K562 (cell line): ENCODE data around the gene NDRG3. TPM values are rescaled to one million over a fixed set of nuclear protein-coding genes. Genes with fewer than 3 reads are reported as not detected.
A peak's percentile ranks its signal among the peaks of the same experiment; 100 is the strongest.

ENCODE experiments used
- CLOCK ChIP-seq: fragments of 250-450 bp; sonication (Bioruptor Pico); IDR thresholded peaks from 2 replicates; pipeline ENCODE4 v1.4.0; 2020; ENCODE audit warnings: mild to moderate bottlenecking, moderate library complexity, borderline replicate concordance
- ESRRA ChIP-seq: fragments of 450-650 bp; IDR thresholded peaks from 2 replicates; pipeline ENCODE4 v1.6.1; 2014; ENCODE audit warnings: low read depth, mild to moderate bottlenecking, moderate library complexity, borderline replicate concordance
- HNRNPK ChIP-seq: fragments of 200-400 bp; formaldehyde crosslinking; IDR thresholded peaks from one replicate; pipeline ENCODE4 v1.6.1; 2018; ENCODE audit warnings: mild to moderate bottlenecking, low read depth, low read length; ENCODE audit not compliant: poor library complexity, severe bottlenecking
- RAD21 ChIP-seq, 2 experiments: fragments of 250-450 bp in 1 of 2; fragments of 450-650 bp in 1 of 2; sonication (Bioruptor Pico) in 1 of 2; formaldehyde crosslinking in 1 of 2; IDR thresholded peaks in 1 of 2; conservative IDR thresholded peaks in 1 of 2; 2 replicates each; pipeline versions ENCODE4 v1.4.0 to v1.8.0; 2020 to 2022; ENCODE audit warnings: mild to moderate bottlenecking in 2 of 2, moderate library complexity in 1 of 2
- RBBP5 ChIP-seq: fragments of 200-600 bp; sonication (generic); IDR thresholded peaks from 2 replicates; pipeline ENCODE4 v1.6.1; 2012; ENCODE audit warnings: borderline replicate concordance, mild to moderate bottlenecking, low read length, control low read depth, inconsistent platforms; ENCODE audit not compliant: insufficient read depth, poor library complexity, severe bottlenecking
- RBM14 ChIP-seq: fragments of 200-400 bp; formaldehyde crosslinking; IDR thresholded peaks from 2 replicates; pipeline ENCODE4 v1.6.1; 2018; ENCODE audit warnings: low read depth, mild to moderate bottlenecking, low read length, moderate library complexity, borderline replicate concordance; ENCODE audit not compliant: insufficient read depth
- YBX1 ChIP-seq: fragments of 450-650 bp; IDR thresholded peaks from 2 replicates; pipeline ENCODE4 v1.7.1; 2016; ENCODE audit warnings: mild to moderate bottlenecking
- YY1 ChIP-seq, 3 experiments: IDR thresholded peaks; 2 replicates each; pipeline ENCODE4 v1.6.1; 2011; ENCODE audit warnings: low read length in 2 of 3, mild to moderate bottlenecking in 2 of 3, moderate library complexity in 2 of 3, borderline replicate concordance in 1 of 3, control low read depth in 1 of 3, low read depth in 1 of 3; ENCODE audit not compliant: insufficient read depth in 3 of 3, insufficient replicate concordance in 2 of 3, control insufficient read depth in 1 of 3, insufficient read length in 1 of 3; ENCODE audit errors: extremely low read depth in 1 of 3
- ZNF3 ChIP-seq: fragments of 250-450 bp; sonication (Bioruptor Pico); IDR thresholded peaks from 2 replicates; pipeline ENCODE4 v1.5.0; 2021; ENCODE audit warnings: mild to moderate bottlenecking, moderate library complexity
- polyA plus RNA-seq, 8 experiments: library from polyadenylated mRNA; depleted of rRNA in 4 of 8; stranded (reverse) in 5 of 8; unstranded in 3 of 8; fragments of >200 nt; fragmentation: Nextera tagmentation in 2 of 8; fragmentation: Illumina TruSeq in 1 of 8; extraction: Ambion mirVana in 2 of 8; extraction: Trizol in 1 of 8; gene quantifications; 2 replicates each; pipeline versions ENCODE4 v1.2.1 to v1.2.3, GENCODE V29; 2011 to 2014; ENCODE audit warnings: inconsistent platforms in 1 of 8, missing spikeins in 1 of 8
- total RNA-seq, 7 experiments: library from RNA; depleted of rRNA in 6 of 7; stranded (reverse); fragments of >200 nt in 6 of 7; fragmentation: Illumina TruSeq in 2 of 7; extraction: Trizol in 2 of 7; gene quantifications; 2 replicates each; pipeline versions ENCODE4 v1.2.1 to v1.2.3, GENCODE V29; 2011 to 2021; ENCODE audit warnings: low replicate concordance in 1 of 7
- TF ChIP-seq, protein P1 (sequence below), 2 experiments: fragments of 450-650 bp in 1 of 2; sonication (generic) in 1 of 2; formaldehyde crosslinking in 1 of 2; IDR thresholded peaks; 2 replicates each; pipeline versions ENCODE4 v1.7.1 to v1.9.0; 2016 to 2022; ENCODE audit warnings: inconsistent platforms in 1 of 2, mild to moderate bottlenecking in 1 of 2, missing genetic modification reagents in 1 of 2
- TF ChIP-seq, protein P2 (sequence below), 2 experiments: fragments of 250-450 bp in 1 of 2; fragments of 450-650 bp in 1 of 2; sonication (Bioruptor Pico) in 1 of 2; IDR thresholded peaks; 2 replicates each; pipeline versions ENCODE4 v1.6.1 to v1.8.0; 2016 to 2021; ENCODE audit warnings: mild to moderate bottlenecking in 2 of 2, moderate library complexity in 2 of 2, missing compliant biosample characterization in 1 of 2, missing genetic modification characterization in 1 of 2

Gene NDRG3
- total and polyA plus RNA-seq, 9 of the 15 experiments (the other 6 are each of a cell fraction or from before 2014, with no cell fraction given): 14.6 to 39.4 (median 24.4) TPM

DNA sequence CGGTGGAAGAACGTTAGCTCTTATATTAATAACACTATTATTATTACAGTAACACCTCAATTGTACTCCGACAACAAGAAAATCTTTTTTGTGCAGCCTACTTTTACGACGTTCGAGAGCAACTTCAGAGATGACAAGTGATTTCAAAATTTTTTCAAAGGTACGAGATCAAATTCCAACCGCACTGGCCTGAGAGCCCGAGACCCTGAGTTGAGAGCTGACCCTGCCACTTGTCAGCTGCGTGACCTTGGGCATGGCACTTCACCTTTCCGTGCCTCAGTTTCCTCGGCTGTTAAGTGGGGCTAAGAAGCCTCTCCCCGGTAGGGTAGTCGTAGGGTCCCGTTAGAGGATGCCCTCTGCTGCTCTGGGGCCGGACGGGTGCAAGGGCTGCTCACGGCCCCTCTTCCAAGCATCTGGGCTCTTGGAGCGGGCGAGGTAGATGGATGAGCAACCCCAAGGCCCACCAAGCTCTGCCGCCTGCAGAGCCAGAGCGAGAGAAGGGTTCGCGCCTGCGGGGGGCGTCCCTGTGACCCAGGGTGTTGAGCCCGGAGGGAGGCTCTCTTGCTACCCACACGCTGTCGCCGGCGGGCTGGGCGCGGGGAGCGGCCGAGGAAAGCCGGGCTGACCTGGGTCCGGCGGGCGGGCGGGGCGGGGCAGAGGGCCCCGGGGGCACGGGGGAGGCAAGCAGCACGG is 510 bp downstream of the NDRG3 start (continued):
- TF ChIP-seq, protein P1, sequence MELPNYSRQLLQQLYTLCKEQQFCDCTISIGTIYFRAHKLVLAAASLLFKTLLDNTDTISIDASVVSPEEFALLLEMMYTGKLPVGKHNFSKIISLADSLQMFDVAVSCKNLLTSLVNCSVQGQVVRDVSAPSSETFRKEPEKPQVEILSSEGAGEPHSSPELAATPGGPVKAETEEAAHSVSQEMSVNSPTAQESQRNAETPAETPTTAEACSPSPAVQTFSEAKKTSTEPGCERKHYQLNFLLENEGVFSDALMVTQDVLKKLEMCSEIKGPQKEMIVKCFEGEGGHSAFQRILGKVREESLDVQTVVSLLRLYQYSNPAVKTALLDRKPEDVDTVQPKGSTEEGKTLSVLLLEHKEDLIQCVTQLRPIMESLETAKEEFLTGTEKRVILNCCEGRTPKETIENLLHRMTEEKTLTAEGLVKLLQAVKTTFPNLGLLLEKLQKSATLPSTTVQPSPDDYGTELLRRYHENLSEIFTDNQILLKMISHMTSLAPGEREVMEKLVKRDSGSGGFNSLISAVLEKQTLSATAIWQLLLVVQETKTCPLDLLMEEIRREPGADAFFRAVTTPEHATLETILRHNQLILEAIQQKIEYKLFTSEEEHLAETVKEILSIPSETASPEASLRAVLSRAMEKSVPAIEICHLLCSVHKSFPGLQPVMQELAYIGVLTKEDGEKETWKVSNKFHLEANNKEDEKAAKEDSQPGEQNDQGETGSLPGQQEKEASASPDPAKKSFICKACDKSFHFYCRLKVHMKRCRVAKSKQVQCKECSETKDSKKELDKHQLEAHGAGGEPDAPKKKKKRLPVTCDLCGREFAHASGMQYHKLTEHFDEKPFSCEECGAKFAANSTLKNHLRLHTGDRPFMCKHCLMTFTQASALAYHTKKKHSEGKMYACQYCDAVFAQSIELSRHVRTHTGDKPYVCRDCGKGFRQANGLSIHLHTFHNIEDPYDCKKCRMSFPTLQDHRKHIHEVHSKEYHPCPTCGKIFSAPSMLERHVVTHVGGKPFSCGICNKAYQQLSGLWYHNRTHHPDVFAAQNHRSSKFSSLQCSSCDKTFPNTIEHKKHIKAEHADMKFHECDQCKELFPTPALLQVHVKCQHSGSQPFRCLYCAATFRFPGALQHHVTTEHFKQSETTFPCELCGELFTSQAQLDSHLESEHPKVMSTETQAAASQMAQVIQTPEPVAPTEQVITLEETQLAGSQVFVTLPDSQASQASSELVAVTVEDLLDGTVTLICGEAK (IDR thresholded peaks at IDR 0.05): 0 out of 2 replicates have a peak, but pooled peaks have one; percentile 45
- TF ChIP-seq, protein P1 (CRISPR knock-in tag; IDR thresholded peaks at IDR 0.05): no peak
- no peak for TF ChIP-seq RBM14
- TF ChIP-seq YBX1: no peak
- TF ChIP-seq, protein P2, sequence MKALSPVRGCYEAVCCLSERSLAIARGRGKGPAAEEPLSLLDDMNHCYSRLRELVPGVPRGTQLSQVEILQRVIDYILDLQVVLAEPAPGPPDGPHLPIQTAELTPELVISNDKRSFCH (CRISPR knock-in tag; IDR thresholded peaks at IDR 0.05): no peak
- TF ChIP-seq, protein P2 (tag; IDR thresholded peaks at IDR 0.05): no peak
- TF ChIP-seq RBBP5: peak; percentile 58
- TF ChIP-seq ZNF3 (CRISPR knock-in tag): no peak
- TF ChIP-seq CLOCK (CRISPR knock-in tag): no peak
- TF ChIP-seq RAD21 (CRISPR knock-in tag; conservative IDR thresholded peaks at IDR 0.05 in 1 of 2, IDR thresholded peaks at IDR 0.05 in 1 of 2): no peak
- no peak for TF ChIP-seq HNRNPK
- TF ChIP-seq ESRRA: peak; percentile 86
- TF ChIP-seq YY1 (IDR thresholded peaks at IDR 0.05; ENCODE audit: borderline replicate concordance in 1 of 3, control insufficient read depth in 1 of 3, extremely low read depth in 1 of 3, insufficient read depth in 3 of 3, insufficient read length in 1 of 3, insufficient replicate concordance in 2 of 3, low read depth in 1 of 3, low read length in 2 of 3): no peak
